ENCODE data around the gene WHRN. TPM values are rescaled to one million over a fixed set of nuclear protein-coding genes. Genes with fewer than 3 reads are reported as not detected.

Gene WHRN
- total RNA-seq, 2 donors from 2014 or later = 7.1 to 8.6 TPM

GRCh38 chr9:114434878-114435311, 70.4 kb downstream of the WHRN start:
- Mint-ChIP-seq H3K36me3 (ENCODE audit: insufficient read depth in 2 of 2) (no peaks in the 10 kb centered on the region), H3K4me1 (ENCODE audit: low read depth) (no peaks in the 10 kb centered on the region), H3K9me3 (no peaks in the 10 kb centered on the region), H3K4me3 (no peak overlapping the region), H3K27me3 (ENCODE audit: low read depth) (no peaks in the 10 kb centered on the region), H3K27ac (no peak overlapping the region)
- ATAC-seq (replicated peaks in 1 of 2) = no peak
- peak in 1 of 2 donors; percentile 22 for DNase-seq

GRCh38 chr9:114433720-114434255, 71.5 kb downstream of the WHRN start:
- DNase-seq = no peak
- H3K27me3 Mint-ChIP-seq (ENCODE audit: low read depth) = no peaks in the 10 kb centered on the region
- ATAC-seq (replicated peaks in 1 of 2) = peak in 1 of 2 donors; percentile 55

GRCh38 chr9:114433086-114433485, 72.2 kb downstream of the WHRN start:
- no peaks in the 10 kb centered on the region for H3K27me3 Mint-ChIP-seq (ENCODE audit: low read depth)
- ATAC-seq (replicated peaks in 1 of 2) (no peak), DNase-seq (no peak)
- H3K4me1 Mint-ChIP-seq (ENCODE audit: low read depth) = no peaks in the 10 kb centered on the region
- no peak overlapping the region for H3K27ac Mint-ChIP-seq
- H3K36me3 Mint-ChIP-seq (ENCODE audit: insufficient read depth in 2 of 2) = no peaks in the 10 kb centered on the region
- no peak overlapping the region for H3K4me3 Mint-ChIP-seq
- H3K9me3 Mint-ChIP-seq = no peaks in the 10 kb centered on the region

More at GRCh38 chr9:114433720-114434255, 71.5 kb downstream of the WHRN start:
- Mint-ChIP-seq H3K4me3 (no peak overlapping the region), H3K27ac (no peak overlapping the region), H3K36me3 (ENCODE audit: insufficient read depth in 2 of 2) (no peaks in the 10 kb centered on the region), H3K4me1 (ENCODE audit: low read depth) (no peaks in the 10 kb centered on the region), H3K9me3 (no peaks in the 10 kb centered on the region)

GRCh38 chr9:114432323-114433067, 72.8 kb downstream of the WHRN start:
- no peak for ATAC-seq (replicated peaks in 1 of 2)
- Mint-ChIP-seq H3K9me3 (no peaks in the 10 kb centered on the region), H3K27ac (no peak overlapping the region), H3K4me3 (no peak overlapping the region), H3K4me1 (ENCODE audit: low read depth) (no peaks in the 10 kb centered on the region), H3K27me3 (ENCODE audit: low read depth) (no peaks in the 10 kb centered on the region), H3K36me3 (ENCODE audit: insufficient read depth in 2 of 2) (no peaks in the 10 kb centered on the region)
- DNase-seq = no peak

GRCh38 chr9:114431770-114432169, 73.5 kb downstream of the WHRN start:
- H3K9me3 Mint-ChIP-seq = no peaks in the 10 kb centered on the region
- H3K36me3 Mint-ChIP-seq (ENCODE audit: insufficient read depth in 2 of 2) = no peaks in the 10 kb centered on the region
- ATAC-seq (replicated peaks in 1 of 2) (no peak), DNase-seq (no peak)
- no peak overlapping the region for H3K4me3 Mint-ChIP-seq
- no peaks in the 10 kb centered on the region for H3K27me3 Mint-ChIP-seq (ENCODE audit: low read depth)
- no peak overlapping the region for H3K27ac Mint-ChIP-seq
- no peaks in the 10 kb centered on the region for H3K4me1 Mint-ChIP-seq (ENCODE audit: low read depth)

- H3K9me3 Mint-ChIP-seq = no peaks in the 10 kb centered on the region
- no peak overlapping the region for H3K27ac Mint-ChIP-seq
- no peaks in the 10 kb centered on the region for H3K36me3 Mint-ChIP-seq (ENCODE audit: insufficient read depth in 2 of 2)
- H3K4me3 Mint-ChIP-seq = no peak overlapping the region
- ATAC-seq (replicated peaks in 1 of 2) (no peak), DNase-seq (no peak)
- H3K27me3 Mint-ChIP-seq (ENCODE audit: low read depth) = no peaks in the 10 kb centered on the region
- no peaks in the 10 kb centered on the region for H3K4me1 Mint-ChIP-seq (ENCODE audit: low read depth)
These were observed 74.3 kb downstream of the WHRN start for GRCh38 chr9:114431003-114431402.

GRCh38 chr9:114430457-114430856, 74.8 kb downstream of the WHRN start:
- H3K27me3 Mint-ChIP-seq (ENCODE audit: low read depth) = no peaks in the 10 kb centered on the region
- no peak overlapping the region for H3K27ac Mint-ChIP-seq
- DNase-seq = no peak
- no peaks in the 10 kb centered on the region for H3K36me3 Mint-ChIP-seq (ENCODE audit: insufficient read depth in 2 of 2)
- H3K4me1 Mint-ChIP-seq (ENCODE audit: low read depth) = no peaks in the 10 kb centered on the region
- H3K4me3 Mint-ChIP-seq = no peak overlapping the region
- H3K9me3 Mint-ChIP-seq = no peaks in the 10 kb centered on the region
- ATAC-seq (replicated peaks in 1 of 2) = no peak

- H3K27ac Mint-ChIP-seq = no peak overlapping the region
- no peaks in the 10 kb centered on the region for H3K4me1 Mint-ChIP-seq (ENCODE audit: low read depth)
- DNase-seq (no peak), ATAC-seq (replicated peaks in 1 of 2) (no peak)
- H3K27me3 Mint-ChIP-seq (ENCODE audit: low read depth) = peaks cover 5% of the 10 kb centered on the region
- H3K9me3 Mint-ChIP-seq = no peaks in the 10 kb centered on the region
- H3K4me3 Mint-ChIP-seq = no peak overlapping the region
- H3K36me3 Mint-ChIP-seq (ENCODE audit: insufficient read depth in 2 of 2) = no peaks in the 10 kb centered on the region
These were observed 75.8 kb downstream of the WHRN start for GRCh38 chr9:114429488-114429887.

GRCh38 chr9:114428466-114428865, 76.8 kb downstream of the WHRN start:
- no peak for DNase-seq
- no peaks in the 10 kb centered on the region for H3K36me3 Mint-ChIP-seq (ENCODE audit: insufficient read depth in 2 of 2)
- H3K27ac Mint-ChIP-seq = no peak overlapping the region
- peaks cover 5% of the 10 kb centered on the region for H3K27me3 Mint-ChIP-seq (ENCODE audit: low read depth)
- ATAC-seq (replicated peaks in 1 of 2) = no peak
- H3K9me3 Mint-ChIP-seq = no peaks in the 10 kb centered on the region
- no peak overlapping the region for H3K4me3 Mint-ChIP-seq
- H3K4me1 Mint-ChIP-seq (ENCODE audit: low read depth) = no peaks in the 10 kb centered on the region

GRCh38 chr9:114427644-114428043, 77.6 kb downstream of the WHRN start:
- peaks cover 5% of the 10 kb centered on the region for H3K27me3 Mint-ChIP-seq (ENCODE audit: low read depth)
- H3K36me3 Mint-ChIP-seq (ENCODE audit: insufficient read depth in 2 of 2) = no peaks in the 10 kb centered on the region
- DNase-seq = no peak
- H3K27ac Mint-ChIP-seq = no peak overlapping the region
- H3K9me3 Mint-ChIP-seq = no peaks in the 10 kb centered on the region
- no peak overlapping the region for H3K4me3 Mint-ChIP-seq
- H3K4me1 Mint-ChIP-seq (ENCODE audit: low read depth) = no peaks in the 10 kb centered on the region
- no peak for ATAC-seq (replicated peaks in 1 of 2)

- Mint-ChIP-seq H3K27me3 (ENCODE audit: low read depth) (peaks cover 5% of the 10 kb centered on the region), H3K9me3 (no peaks in the 10 kb centered on the region), H3K4me1 (ENCODE audit: low read depth) (no peaks in the 10 kb centered on the region), H3K36me3 (ENCODE audit: insufficient read depth in 2 of 2) (no peaks in the 10 kb centered on the region), H3K27ac (no peak overlapping the region), H3K4me3 (no peak overlapping the region)
- ATAC-seq (replicated peaks in 1 of 2) (no peak), DNase-seq (no peak)
These were observed 79.0 kb downstream of the WHRN start for GRCh38 chr9:114426046-114426948.

- Mint-ChIP-seq H3K36me3 (ENCODE audit: insufficient read depth in 2 of 2) (no peaks in the 10 kb centered on the region), H3K27me3 (ENCODE audit: low read depth) (peaks cover 5% of the 10 kb centered on the region)
These were observed 80.1 kb downstream of the WHRN start for GRCh38 chr9:114425126-114425525.

GRCh38 chr9:114424126-114424525, 81.1 kb downstream of the WHRN start:
- H3K4me3 Mint-ChIP-seq = no peak overlapping the region
- no peaks in the 10 kb centered on the region for H3K4me1 Mint-ChIP-seq (ENCODE audit: low read depth)
- H3K27me3 Mint-ChIP-seq (ENCODE audit: low read depth) = peaks cover 5% of the 10 kb centered on the region
- no peaks in the 10 kb centered on the region for H3K9me3 Mint-ChIP-seq
- H3K27ac Mint-ChIP-seq = no peak overlapping the region
- DNase-seq (no peak), ATAC-seq (replicated peaks in 1 of 2) (no peak)
- H3K36me3 Mint-ChIP-seq (ENCODE audit: insufficient read depth in 2 of 2) = no peaks in the 10 kb centered on the region

More at GRCh38 chr9:114425126-114425525, 80.1 kb downstream of the WHRN start:
- Mint-ChIP-seq H3K4me1 (ENCODE audit: low read depth) (no peaks in the 10 kb centered on the region), H3K9me3 (no peaks in the 10 kb centered on the region), H3K27ac (no peak overlapping the region), H3K4me3 (no peak overlapping the region)
- no peak for DNase-seq
- no peak for ATAC-seq (replicated peaks in 1 of 2)
